ENCODE measurements around the gene FANCC.

Gene FANCC

DNA sequence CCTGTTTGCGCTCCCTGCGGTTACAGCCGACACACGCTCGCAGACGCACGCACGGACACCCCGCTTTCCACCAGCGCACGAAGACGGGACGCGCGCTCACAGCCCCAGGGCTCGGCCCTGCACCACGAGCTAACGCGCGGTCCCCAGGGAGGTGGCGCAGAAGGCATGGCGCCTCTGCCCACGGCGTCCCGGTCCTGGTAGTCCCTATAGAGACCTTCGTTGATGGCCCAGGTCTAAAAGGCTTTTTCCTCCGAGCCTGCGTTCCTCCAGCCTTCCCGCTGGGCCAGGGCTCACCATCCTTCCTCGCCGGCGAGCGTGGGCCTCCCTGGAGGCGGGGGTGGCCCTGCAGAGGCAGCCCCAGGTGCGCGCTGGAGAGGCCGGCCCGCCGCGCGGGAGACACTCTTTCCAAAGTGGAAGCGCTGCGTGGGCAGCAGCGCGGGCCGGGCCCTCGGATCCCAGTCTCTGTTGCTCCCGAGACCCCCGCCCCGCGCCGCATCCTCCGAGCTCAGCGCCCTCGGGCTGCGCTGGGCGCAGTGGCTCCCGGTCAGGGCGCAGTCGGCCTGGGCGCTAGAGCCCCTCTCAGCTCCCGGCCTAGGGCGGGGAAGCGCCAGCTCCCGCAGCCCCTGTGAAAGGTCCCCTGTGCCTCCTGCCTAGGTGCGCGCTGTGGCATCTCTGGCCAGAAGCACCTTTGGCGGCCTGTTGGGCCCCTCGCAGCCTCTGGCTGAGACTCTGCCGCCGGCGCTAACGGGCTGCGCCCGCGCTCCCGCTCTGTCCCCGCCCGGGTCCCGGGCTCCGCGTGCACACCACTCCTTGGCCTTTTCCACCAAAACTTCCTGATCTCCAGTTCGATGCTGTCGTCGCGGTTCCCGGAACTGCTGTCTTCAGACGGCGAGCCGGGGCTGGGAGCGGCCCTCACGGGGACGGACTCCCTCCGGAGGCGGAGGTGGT lies 31.9 kb upstream of the FANCC start:
- TF ChIP-seq TCF12 (IDR thresholded peaks at IDR 0.05; ENCODE audit: low read depth) (no peak), FOXM1 (IDR thresholded peaks at IDR 0.05; ENCODE audit: borderline replicate concordance, low read depth) (no peak), YY1 (IDR thresholded peaks at IDR 0.05; ENCODE audit: low read depth) (no peak), EP300 (IDR thresholded peaks at IDR 0.05; ENCODE audit: borderline replicate concordance) (no peak), EGR1 (IDR thresholded peaks at IDR 0.05) (no peak), ZBTB7A (IDR thresholded peaks at IDR 0.05; ENCODE audit: low read depth) (no peak), TAF1 (IDR thresholded peaks at IDR 0.05; ENCODE audit: low read depth) (no peak), CREB1 (IDR thresholded peaks at IDR 0.05; ENCODE audit: low read depth) (no peak)
- TF ChIP-seq, protein P1, sequence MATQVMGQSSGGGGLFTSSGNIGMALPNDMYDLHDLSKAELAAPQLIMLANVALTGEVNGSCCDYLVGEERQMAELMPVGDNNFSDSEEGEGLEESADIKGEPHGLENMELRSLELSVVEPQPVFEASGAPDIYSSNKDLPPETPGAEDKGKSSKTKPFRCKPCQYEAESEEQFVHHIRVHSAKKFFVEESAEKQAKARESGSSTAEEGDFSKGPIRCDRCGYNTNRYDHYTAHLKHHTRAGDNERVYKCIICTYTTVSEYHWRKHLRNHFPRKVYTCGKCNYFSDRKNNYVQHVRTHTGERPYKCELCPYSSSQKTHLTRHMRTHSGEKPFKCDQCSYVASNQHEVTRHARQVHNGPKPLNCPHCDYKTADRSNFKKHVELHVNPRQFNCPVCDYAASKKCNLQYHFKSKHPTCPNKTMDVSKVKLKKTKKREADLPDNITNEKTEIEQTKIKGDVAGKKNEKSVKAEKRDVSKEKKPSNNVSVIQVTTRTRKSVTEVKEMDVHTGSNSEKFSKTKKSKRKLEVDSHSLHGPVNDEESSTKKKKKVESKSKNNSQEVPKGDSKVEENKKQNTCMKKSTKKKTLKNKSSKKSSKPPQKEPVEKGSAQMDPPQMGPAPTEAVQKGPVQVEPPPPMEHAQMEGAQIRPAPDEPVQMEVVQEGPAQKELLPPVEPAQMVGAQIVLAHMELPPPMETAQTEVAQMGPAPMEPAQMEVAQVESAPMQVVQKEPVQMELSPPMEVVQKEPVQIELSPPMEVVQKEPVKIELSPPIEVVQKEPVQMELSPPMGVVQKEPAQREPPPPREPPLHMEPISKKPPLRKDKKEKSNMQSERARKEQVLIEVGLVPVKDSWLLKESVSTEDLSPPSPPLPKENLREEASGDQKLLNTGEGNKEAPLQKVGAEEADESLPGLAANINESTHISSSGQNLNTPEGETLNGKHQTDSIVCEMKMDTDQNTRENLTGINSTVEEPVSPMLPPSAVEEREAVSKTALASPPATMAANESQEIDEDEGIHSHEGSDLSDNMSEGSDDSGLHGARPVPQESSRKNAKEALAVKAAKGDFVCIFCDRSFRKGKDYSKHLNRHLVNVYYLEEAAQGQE (IDR thresholded peaks at IDR 0.05; ENCODE audit: low read depth): no peak

DNA sequence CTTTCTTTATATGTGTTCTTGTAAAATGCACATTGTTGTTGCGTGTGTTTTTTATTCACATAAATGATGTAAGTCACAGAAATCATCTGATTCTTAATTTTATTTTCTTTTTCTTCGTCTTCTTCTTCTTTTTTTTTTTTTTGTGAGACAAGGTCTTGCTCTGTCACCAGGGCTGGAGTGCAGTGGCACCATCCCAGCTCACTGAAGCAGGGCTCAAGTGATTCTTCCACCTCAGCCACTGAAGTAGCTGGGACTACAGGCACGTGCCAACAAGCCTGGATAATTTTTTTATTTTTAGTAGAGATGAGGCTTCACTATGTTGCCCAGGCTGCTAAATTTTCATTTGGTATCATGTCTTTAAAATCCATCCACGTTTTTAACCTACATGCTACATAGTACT lies 28.5 kb upstream of the FANCC start:
- TF ChIP-seq ZBTB7A (IDR thresholded peaks at IDR 0.05; ENCODE audit: low read depth): no peak
- no peak for TF ChIP-seq YY1 (IDR thresholded peaks at IDR 0.05; ENCODE audit: low read depth)
- no peak for TF ChIP-seq TCF12 (IDR thresholded peaks at IDR 0.05; ENCODE audit: low read depth)
- TF ChIP-seq TAF1 (IDR thresholded peaks at IDR 0.05; ENCODE audit: low read depth): no peak
- TF ChIP-seq, protein P2, sequence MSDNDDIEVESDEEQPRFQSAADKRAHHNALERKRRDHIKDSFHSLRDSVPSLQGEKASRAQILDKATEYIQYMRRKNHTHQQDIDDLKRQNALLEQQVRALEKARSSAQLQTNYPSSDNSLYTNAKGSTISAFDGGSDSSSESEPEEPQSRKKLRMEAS (IDR thresholded peaks at IDR 0.05): no peak
- no peak for TF ChIP-seq NFIC (IDR thresholded peaks at IDR 0.05)
- no peak for TF ChIP-seq FOXM1 (IDR thresholded peaks at IDR 0.05; ENCODE audit: borderline replicate concordance, low read depth)
- TF ChIP-seq, protein P1 (IDR thresholded peaks at IDR 0.05; ENCODE audit: low read depth): no peak
- TF ChIP-seq, protein P3, sequence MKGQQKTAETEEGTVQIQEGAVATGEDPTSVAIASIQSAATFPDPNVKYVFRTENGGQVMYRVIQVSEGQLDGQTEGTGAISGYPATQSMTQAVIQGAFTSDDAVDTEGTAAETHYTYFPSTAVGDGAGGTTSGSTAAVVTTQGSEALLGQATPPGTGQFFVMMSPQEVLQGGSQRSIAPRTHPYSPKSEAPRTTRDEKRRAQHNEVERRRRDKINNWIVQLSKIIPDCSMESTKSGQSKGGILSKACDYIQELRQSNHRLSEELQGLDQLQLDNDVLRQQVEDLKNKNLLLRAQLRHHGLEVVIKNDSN (IDR thresholded peaks at IDR 0.05): no peak
- TF ChIP-seq RAD21 (IDR thresholded peaks at IDR 0.05; ENCODE audit: low read depth): no peak
- TF ChIP-seq TEAD4 (IDR thresholded peaks at IDR 0.05): no peak

DNA sequence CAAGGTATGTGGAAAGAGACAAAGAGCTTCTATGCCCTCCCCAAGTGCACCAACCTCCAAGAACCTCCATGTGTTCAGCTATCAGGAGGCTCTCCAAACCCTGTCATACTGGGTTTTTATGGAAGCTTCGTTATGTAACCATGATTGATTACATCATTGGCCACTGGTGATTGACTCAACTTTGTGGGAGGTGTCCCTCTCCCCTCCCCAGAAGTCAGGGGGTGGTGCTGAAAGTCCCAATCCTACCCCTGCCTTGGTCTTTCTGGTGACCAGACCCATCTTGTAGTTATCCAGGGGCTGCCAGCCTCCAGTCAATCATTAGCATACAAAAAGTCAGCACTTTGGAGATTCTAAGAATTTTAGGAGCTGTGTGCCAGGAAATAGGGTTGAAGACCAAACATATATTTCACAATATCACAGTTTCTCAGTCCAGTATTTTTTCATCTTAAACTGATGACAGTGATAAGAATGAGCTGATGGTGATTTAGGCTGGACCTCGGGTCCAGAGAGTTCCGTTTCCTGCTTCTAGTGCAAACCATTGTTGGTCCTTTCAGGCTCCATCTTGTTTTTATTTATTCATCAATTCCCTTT lies 27.3 kb upstream of the FANCC start:
- no peak for TF ChIP-seq CEBPB (IDR thresholded peaks at IDR 0.05)
- no peak for TF ChIP-seq FOXM1 (IDR thresholded peaks at IDR 0.05; ENCODE audit: borderline replicate concordance, low read depth)
- TF ChIP-seq TEAD4 (IDR thresholded peaks at IDR 0.05): no peak
- no peak for TF ChIP-seq RAD21 (IDR thresholded peaks at IDR 0.05; ENCODE audit: low read depth)
- TF ChIP-seq CREB1 (IDR thresholded peaks at IDR 0.05; ENCODE audit: low read depth): no peak
- no peak for TF ChIP-seq YY1 (IDR thresholded peaks at IDR 0.05; ENCODE audit: low read depth)
- no peak for TF ChIP-seq TAF1 (IDR thresholded peaks at IDR 0.05; ENCODE audit: low read depth)
- no peak for TF ChIP-seq TCF12 (IDR thresholded peaks at IDR 0.05; ENCODE audit: low read depth)

DNA sequence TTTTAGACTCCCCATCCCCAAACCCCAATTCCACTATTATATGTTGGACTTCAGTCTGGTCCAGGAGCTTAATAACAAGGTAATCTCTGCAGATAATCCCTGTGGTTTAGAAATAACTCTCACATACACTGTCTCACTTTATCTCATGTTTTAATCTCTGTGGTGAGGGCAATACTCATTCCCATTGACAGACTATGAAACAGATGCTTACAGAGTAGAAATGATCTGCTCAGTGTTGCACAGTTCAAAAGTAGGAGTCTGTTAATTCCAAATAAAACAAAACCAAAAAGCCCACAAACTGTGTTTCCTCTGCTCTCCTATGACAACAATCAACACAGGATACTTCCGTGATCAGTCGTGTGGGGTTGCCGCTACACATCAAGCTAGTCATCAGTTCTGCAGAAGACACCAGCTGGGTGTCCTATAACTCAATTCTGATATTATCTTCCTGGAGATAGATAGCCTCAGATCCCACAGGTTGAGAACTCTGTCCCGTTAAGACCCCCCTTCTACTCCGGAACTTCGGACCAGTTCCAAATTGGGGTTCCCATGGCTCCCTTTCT lies 26.3 kb upstream of the FANCC start:
- no peak for TF ChIP-seq ZBTB7A (IDR thresholded peaks at IDR 0.05; ENCODE audit: low read depth)
- TF ChIP-seq, protein P3 (IDR thresholded peaks at IDR 0.05): no peak
- no peak for TF ChIP-seq FOXM1 (IDR thresholded peaks at IDR 0.05; ENCODE audit: borderline replicate concordance, low read depth)
- no peak for TF ChIP-seq EP300 (IDR thresholded peaks at IDR 0.05; ENCODE audit: borderline replicate concordance)
- TF ChIP-seq TCF12 (IDR thresholded peaks at IDR 0.05; ENCODE audit: low read depth): no peak
- TF ChIP-seq EGR1 (IDR thresholded peaks at IDR 0.05): no peak
- no peak for TF ChIP-seq NFIC (IDR thresholded peaks at IDR 0.05)
- TF ChIP-seq, protein P1 (IDR thresholded peaks at IDR 0.05; ENCODE audit: low read depth): no peak
- TF ChIP-seq RAD21 (IDR thresholded peaks at IDR 0.05; ENCODE audit: low read depth): no peak
- TF ChIP-seq CREB1 (IDR thresholded peaks at IDR 0.05; ENCODE audit: low read depth): no peak
- TF ChIP-seq TEAD4 (IDR thresholded peaks at IDR 0.05): no peak
- TF ChIP-seq, protein P2 (IDR thresholded peaks at IDR 0.05): no peak
- TF ChIP-seq YY1 (IDR thresholded peaks at IDR 0.05; ENCODE audit: low read depth): no peak
- no peak for TF ChIP-seq TAF1 (IDR thresholded peaks at IDR 0.05; ENCODE audit: low read depth)

All from Ishikawa (cell line).